ELF-1 (cell line): Measurements from ENCODE around the gene POFUT1.

Experiments
- DNase-seq: peaks from one replicate; pipeline ENCODE4 v3.0.0-alpha.2; 2016; ENCODE audit warnings: low read depth, low spot score

Gene POFUT1

GRCh38 chr20:32206760-32207625 is 687 bp upstream of the POFUT1 start:
- peak; percentile 20 for DNase-seq

DNA sequence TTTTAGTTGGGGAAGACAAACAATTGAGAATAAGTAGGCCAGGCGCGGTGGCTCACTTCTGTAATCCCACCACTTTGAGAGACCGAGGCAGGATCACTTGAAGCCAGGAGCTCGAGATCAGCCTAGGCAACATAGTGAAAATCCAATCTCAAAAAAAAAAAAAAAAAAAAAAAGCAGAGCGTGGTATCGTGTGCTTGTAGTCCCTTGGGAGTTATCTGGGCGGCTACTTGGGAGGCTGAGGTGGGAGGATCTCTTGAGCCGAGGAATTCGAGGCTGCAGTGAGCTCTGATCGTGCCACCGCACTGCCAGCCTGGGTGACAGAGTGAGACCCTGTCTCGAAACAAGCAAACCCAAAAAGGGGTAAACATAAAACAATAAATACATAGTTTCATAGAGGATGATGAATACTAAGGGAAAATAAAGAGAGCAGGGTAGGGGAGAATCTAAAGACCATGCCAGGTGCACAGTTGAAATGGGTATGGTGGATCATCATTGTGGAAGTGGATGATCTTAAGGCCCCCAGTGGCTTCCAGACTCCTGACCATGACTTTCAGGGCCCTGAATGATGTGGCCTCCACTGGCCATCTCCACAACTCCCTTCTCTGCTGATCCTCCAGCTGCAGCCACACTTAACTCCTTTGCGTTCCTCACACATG is 947 bp downstream of the POFUT1 start:
- no peak for DNase-seq

DNA sequence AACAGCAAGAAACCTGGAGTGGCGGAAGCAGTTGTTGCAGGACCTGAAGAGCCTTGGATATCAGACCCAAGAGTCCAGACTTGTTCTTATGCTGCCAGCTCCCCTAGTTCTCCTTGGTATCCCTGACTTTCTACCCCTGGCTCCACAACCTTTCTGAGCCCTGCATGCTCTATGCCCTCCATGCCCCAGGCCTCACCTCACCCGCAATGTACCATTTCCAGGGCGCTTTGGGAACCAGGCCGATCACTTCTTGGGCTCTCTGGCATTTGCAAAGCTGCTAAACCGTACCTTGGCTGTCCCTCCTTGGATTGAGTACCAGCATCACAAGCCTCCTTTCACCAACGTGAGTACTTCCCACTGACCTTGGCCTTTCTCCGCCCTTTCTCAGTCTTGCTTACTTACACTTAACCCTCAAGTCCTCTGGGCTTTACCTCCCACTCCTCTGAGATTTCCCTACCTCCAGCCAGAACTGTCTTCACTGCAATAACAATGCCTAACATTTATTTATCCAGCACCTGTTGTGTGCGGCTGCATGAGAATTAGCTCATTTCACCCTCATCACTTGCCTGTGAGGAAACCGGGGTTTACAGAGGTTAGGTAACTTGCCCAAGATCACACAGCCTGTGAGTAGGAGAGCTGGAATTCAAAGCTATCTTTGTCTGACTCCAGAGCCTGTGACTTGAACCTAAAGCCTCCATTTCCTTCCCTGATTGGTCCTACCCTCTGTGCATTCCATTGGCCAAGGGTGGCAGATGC is 2.3 kb downstream of the POFUT1 start:
- DNase-seq: no peak

DNA sequence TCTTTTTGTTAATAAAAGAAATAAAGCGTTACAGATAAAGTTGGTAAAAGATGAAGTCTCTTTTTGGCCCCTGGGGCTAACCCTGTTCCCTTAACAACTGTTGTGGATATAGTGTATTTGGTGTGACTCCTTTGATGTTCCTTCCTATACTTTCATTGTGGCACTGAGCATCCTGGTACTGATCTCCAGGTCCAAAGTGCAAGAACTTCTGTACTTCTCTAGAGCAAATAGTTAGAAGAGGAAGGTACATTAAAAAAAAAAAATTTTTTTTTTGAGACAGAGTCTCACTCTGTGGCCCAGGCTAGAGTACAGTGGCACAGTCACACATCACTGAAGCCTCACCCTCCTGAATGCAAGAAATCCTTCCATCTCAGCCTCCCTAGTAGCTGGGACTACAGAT is 6.2 kb downstream of the POFUT1 start:
- DNase-seq: no peak

DNA sequence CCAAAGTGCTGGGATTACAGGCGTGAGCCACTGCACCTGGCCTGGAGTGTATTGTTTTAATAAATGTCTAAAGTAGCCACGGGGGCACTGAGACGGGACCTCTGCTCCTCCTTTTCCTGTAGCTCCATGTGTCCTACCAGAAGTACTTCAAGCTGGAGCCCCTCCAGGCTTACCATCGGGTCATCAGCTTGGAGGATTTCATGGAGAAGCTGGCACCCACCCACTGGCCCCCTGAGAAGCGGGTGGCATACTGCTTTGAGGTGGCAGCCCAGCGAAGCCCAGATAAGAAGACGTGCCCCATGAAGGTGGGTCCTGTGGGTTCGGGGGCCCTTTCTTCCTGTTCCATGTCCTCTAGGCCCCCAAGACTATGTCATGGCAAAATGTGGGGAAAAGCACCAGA is 7.5 kb downstream of the POFUT1 start:
- no peak for DNase-seq

GRCh38 chr20:32215729-32216128 is 8.0 kb downstream of the POFUT1 start:
- no peak for DNase-seq

DNA sequence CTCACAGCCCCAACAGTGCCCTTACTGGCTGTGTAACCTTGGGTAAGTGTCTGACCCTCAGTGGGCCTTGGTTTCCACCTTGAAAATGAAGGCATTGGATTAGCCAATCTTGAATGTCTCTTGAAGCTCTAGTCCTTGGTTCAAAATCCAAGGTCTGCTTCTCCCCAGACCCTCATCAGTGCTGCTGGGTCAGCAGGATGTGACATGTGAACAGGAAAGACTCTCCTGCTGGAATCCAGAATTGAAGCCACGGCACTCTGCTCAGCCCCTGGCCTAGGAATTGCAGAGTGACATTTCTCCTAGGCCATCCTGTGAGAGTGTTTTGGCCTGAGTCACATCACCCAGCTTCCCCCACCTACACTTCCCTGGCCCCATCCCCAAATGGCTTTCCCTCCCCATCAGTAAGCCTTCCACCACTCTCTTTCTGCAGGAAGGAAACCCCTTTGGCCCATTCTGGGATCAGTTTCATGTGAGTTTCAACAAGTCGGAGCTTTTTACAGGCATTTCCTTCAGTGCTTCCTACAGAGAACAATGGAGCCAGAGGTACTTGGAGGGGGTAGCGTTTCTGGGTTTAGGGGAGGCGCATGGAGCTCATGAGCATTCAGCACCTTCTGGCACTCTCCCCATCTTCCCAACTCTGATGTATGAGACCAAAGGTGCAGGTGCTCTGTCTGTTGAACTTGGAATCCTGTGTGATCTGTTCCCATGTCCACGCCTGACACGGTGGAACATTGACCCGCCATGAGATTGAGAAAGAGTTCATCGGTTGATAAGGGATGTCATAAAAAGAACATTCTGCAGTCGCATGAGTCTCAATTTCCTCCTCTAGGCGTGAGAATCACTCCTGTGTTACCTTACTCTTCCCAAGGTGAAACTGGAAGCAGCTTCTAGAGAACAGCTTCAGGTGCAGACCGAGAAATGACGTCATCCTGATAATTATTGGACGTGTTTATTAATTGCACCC is 8.8 kb downstream of the POFUT1 start:
- DNase-seq: no peak

- DNase-seq: no peak
These were observed 10.6 kb downstream of the POFUT1 start for GRCh38 chr20:32218156-32218900.

GRCh38 chr20:32224463-32224862 is 16.8 kb downstream of the POFUT1 start:
- no peak for DNase-seq

GRCh38 chr20:32226391-32226790 is 18.7 kb downstream of the POFUT1 start:
- no peak for DNase-seq

GRCh38 chr20:32227306-32227705 is 19.6 kb downstream of the POFUT1 start:
- DNase-seq: no peak

- DNase-seq: no peak
These were observed 20.3 kb downstream of the POFUT1 start for GRCh38 chr20:32227744-32228688.

GRCh38 chr20:32229251-32229747 is 21.6 kb downstream of the POFUT1 start:
- no peak for DNase-seq

- DNase-seq: no peak
These were observed 23.0 kb downstream of the POFUT1 start for GRCh38 chr20:32230707-32231106.

DNA sequence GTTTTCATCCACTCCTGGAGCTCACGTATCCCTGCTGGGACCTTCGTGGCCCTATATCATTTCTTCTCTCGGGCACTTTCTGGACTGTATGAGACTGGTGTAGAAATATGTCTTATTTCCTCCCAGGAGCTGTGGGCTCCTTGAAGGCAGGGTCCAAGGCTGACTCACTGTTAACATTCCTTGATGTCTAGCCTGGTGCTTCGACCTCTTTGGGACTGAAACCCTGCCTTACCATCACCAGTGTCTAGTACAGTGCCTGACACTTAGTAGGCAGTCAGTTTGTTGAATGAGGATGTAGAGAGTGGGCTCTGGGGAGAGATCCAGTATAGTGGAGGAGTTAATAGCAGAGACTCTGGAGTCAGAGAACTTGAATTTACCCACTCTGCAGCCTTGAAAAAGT is 23.6 kb downstream of the POFUT1 start:
- no peak for DNase-seq

DNA sequence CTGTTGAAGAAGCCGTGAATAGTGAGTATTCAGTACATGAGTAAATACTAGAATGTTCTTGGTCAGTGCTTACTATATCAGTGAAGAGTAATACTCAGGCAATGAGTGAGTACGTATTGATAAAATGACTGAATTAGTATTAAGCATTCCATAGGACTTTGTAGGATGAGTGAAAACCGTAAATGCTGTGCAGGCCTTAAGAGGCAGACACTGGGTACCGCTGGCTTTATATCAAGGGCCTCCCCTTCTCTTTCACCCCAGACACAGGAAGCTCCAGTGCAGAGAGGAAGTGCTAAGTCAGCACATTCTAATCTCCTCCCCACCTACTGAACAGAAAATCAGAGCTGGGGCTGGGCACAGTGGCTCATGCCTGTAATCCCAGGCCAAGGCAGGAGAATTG is 24.2 kb downstream of the POFUT1 start:
- no peak for DNase-seq

- DNase-seq: no peak
These were observed 24.7 kb downstream of the POFUT1 start for GRCh38 chr20:32232326-32232886.

GRCh38 chr20:32233286-32233685 is 25.6 kb downstream of the POFUT1 start:
- no peak for DNase-seq
